ENCODE data around the gene RFX4. TPM values are rescaled to one million over a fixed set of nuclear protein-coding genes. Genes with fewer than 3 reads are reported as not detected.

The RFX4 gene
- total RNA-seq, 1 experiment from 2014 or later = not detected

DNA sequence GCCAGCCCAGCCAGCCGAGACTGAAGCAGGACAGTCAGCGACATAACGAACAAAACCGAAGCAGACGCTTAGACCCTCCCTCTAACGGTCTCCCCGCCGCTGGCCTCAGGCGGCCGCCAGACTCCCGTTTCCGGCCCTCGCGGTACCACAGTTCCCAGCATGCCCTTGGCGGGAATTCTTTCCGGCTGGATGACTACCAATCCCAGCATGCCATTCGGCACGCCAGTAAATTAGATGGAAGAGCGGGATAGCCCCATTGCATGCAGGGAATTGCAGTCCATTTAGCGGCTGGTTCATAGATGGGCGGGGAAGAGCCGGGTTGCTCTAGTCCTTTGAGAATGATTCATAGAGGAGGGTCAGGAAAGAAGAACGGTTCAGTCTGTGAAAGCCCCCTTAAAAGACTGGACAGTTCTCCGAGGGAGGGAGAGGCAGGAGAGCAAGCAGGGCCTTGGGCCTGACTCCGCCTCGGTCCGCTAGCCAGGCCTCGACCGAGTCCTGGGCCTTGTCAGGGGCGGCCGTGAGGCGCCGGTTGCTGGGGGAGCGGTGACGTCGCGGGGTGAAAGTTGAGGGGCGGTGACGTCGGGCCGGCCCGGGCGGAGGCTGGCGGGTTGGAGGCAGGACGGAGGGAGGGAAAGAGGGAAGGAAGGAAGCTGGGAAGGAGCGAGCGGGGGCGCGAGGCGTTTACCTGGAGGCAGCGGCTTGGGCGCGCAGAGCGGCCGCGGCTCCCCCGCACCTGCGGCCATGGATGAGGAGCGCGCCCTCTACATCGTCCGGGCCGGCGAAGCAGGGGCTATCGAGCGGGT, 191.4 kb downstream of the RFX4 start, which contains the start of gene RIC8B:
TSS of gene RIC8B (plus strand) at position 678 of the 803 bp plus-strand sequence. CDS start at position 742, 64 bp downstream.
- ChIA-PET POLR2A (ENCODE audit: low non-redundant PET) (no interaction called here), CTCF (no interaction called here)
- no TSS peak for BruUV-seq (replicated peaks)
- TF ChIP-seq EZH2 (IDR thresholded peaks at IDR 0.05; ENCODE audit: borderline replicate concordance, low read depth, low read length, poor library complexity, severe bottlenecking) = no peak
- Histone ChIP-seq H3K27me3 (replicated peaks; ENCODE audit: insufficient read depth, low read depth, low read length, poor library complexity) (no peaks in the 10 kb centered on the region), H3K4me3 (ENCODE audit: low read depth, low read length, poor library complexity, severe bottlenecking) (peak within 1 kb of the TSS; percentile 87), H3K36me3 (ENCODE audit: insufficient read depth, low read length, poor library complexity, severe bottlenecking) (no peaks in the 10 kb centered on the region), H3K27ac (ENCODE audit: low read depth, low read length, poor library complexity, severe bottlenecking) (peak within 1 kb of the TSS; percentile 96), H3K9me3 (ENCODE audit: low read depth, low read length, poor library complexity, severe bottlenecking) (no peaks in the 10 kb centered on the region), H3K4me1 (ENCODE audit: insufficient read depth, low read length, poor library complexity, severe bottlenecking) (peaks cover 18% of the 10 kb centered on the region)
- DNase-seq (ENCODE audit: low spot score) = peak; percentile 99
- intact Hi-C loops (cut with micrococcal nuclease; ENCODE audit: unreplicated experiment) = no loop called here

DNA sequence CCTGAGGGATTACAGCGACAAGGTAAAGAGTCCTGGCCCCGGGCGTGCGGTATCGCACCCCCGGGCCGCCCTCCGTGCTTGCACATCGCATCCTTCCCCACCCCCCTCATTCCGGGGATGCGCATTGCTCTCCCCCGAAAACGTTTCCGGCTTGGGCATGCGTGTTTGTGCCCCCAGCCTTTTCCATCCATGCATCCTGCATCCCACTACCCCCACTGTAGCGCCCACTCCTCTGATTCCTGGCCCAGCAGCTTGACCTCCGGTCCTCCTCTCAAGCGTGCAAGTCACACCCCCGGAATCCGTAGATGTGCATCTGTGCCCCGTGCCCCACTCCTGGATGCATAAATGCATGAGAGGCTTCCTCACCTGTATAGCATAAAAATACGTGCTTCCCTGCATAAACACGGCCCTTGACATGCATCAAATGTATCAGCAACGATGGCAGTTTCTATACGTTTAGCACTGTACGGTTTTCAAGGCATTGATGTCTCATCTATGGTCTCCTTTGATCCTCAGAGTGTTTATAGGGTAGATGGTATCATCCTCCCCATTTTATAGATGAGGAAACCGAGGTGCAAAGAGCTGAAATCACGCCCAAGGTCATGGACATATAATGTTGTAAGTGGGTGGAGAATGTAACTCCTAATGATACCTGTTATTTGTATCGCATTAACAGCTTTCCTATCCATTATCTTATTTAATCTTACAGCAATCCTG, 192.2 kb downstream of the RFX4 start:
- no peaks in the 10 kb centered on the region for H3K36me3 ChIP-seq (ENCODE audit: insufficient read depth, low read length, poor library complexity, severe bottlenecking)
- peak overlapping the region; percentile 96 for H3K27ac ChIP-seq (ENCODE audit: low read depth, low read length, poor library complexity, severe bottlenecking)
- CTCF ChIA-PET = no interaction called here
- POLR2A ChIA-PET (ENCODE audit: low non-redundant PET) = no interaction called here
- intact Hi-C loops (cut with micrococcal nuclease; ENCODE audit: unreplicated experiment) = no loop called here
- TF ChIP-seq EZH2 (IDR thresholded peaks at IDR 0.05; ENCODE audit: borderline replicate concordance, low read depth, low read length, poor library complexity, severe bottlenecking) = no peak
- TF ChIP-seq, protein P1, sequence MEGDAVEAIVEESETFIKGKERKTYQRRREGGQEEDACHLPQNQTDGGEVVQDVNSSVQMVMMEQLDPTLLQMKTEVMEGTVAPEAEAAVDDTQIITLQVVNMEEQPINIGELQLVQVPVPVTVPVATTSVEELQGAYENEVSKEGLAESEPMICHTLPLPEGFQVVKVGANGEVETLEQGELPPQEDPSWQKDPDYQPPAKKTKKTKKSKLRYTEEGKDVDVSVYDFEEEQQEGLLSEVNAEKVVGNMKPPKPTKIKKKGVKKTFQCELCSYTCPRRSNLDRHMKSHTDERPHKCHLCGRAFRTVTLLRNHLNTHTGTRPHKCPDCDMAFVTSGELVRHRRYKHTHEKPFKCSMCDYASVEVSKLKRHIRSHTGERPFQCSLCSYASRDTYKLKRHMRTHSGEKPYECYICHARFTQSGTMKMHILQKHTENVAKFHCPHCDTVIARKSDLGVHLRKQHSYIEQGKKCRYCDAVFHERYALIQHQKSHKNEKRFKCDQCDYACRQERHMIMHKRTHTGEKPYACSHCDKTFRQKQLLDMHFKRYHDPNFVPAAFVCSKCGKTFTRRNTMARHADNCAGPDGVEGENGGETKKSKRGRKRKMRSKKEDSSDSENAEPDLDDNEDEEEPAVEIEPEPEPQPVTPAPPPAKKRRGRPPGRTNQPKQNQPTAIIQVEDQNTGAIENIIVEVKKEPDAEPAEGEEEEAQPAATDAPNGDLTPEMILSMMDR (conservative IDR thresholded peaks at IDR 0.05; ENCODE audit: low read depth, low read length) = no peak
- H3K27me3 ChIP-seq (replicated peaks; ENCODE audit: insufficient read depth, low read depth, low read length, poor library complexity) = no peaks in the 10 kb centered on the region
- peaks cover 21% of the 10 kb centered on the region for H3K4me1 ChIP-seq (ENCODE audit: insufficient read depth, low read length, poor library complexity, severe bottlenecking)
- no TSS peak for BruUV-seq (replicated peaks)
- H3K4me3 ChIP-seq (ENCODE audit: low read depth, low read length, poor library complexity, severe bottlenecking) = peak overlapping the region; percentile 87
- no peak for DNase-seq (ENCODE audit: low spot score)
- H3K9me3 ChIP-seq (ENCODE audit: low read depth, low read length, poor library complexity, severe bottlenecking) = no peaks in the 10 kb centered on the region

DNA sequence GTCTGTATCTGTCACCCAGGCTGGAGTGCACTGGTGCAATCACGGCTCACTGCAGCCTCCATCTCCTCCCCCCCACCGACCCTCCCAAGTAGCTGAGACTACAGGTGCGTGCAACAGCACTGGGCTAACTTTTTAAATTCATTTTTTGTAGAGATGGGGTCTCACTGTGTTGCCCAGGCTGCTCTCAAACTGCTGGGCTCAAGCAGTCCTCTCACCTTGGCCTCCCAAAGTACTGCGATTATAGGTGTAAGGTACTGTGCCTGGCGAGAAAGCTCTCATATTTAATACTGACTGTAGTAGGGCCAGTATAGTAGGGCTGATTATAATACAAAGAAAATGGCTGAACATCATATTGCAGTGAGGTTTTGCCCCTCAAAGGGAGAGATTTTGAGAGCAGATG, 194.1 kb downstream of the RFX4 start:
- H3K27me3 ChIP-seq (replicated peaks; ENCODE audit: insufficient read depth, low read depth, low read length, poor library complexity) = no peaks in the 10 kb centered on the region
- TF ChIP-seq, protein P1 (conservative IDR thresholded peaks at IDR 0.05; ENCODE audit: low read depth, low read length) = no peak
- no peak for TF ChIP-seq EZH2 (IDR thresholded peaks at IDR 0.05; ENCODE audit: borderline replicate concordance, low read depth, low read length, poor library complexity, severe bottlenecking)
- H3K4me1 ChIP-seq (ENCODE audit: insufficient read depth, low read length, poor library complexity, severe bottlenecking) = peaks cover 10% of the 10 kb centered on the region
- no peak overlapping the region for H3K4me3 ChIP-seq (ENCODE audit: low read depth, low read length, poor library complexity, severe bottlenecking)
- H3K36me3 ChIP-seq (ENCODE audit: insufficient read depth, low read length, poor library complexity, severe bottlenecking) = no peaks in the 10 kb centered on the region
- no peak overlapping the region for H3K27ac ChIP-seq (ENCODE audit: low read depth, low read length, poor library complexity, severe bottlenecking)
- H3K9me3 ChIP-seq (ENCODE audit: low read depth, low read length, poor library complexity, severe bottlenecking) = no peaks in the 10 kb centered on the region
- ChIA-PET POLR2A (ENCODE audit: low non-redundant PET) (no interaction called here), CTCF (no interaction called here)
- no TSS peak for BruUV-seq (replicated peaks)
- DNase-seq (ENCODE audit: low spot score) = no peak
- intact Hi-C loops (cut with micrococcal nuclease; ENCODE audit: unreplicated experiment) = no loop called here

Measured in A673 (cell line).